Adrenal gland (tissue), 12 donors: Measurements from ENCODE around the gene TRIM8. TPM values are rescaled to one million over a fixed set of nuclear protein-coding genes. Genes with fewer than 3 reads are reported as not detected.

ENCODE experiments used
- DNase-seq, 7 donors: peaks; one replicate each; pipeline ENCODE4 v3.0.0-alpha.2; 2019 to 2020
- H3K27ac ChIP-seq, 5 donors: fragments of 200-600 bp; sonication (generic) in 4 of 5; 1 replicate in 3 of 5; 2 replicates in 2 of 5; pipeline versions ENCODE4 v1.5.1 to v1.8.0; 2016 to 2020; ENCODE audit warnings: mild to moderate bottlenecking in 1 of 5
- H3K27me3 ChIP-seq: fragments of 200-600 bp; 2 replicates; pipeline ENCODE4 v1.8.0; 2021
- H3K36me3 ChIP-seq, 2 donors: fragments of 200-600 bp; replicated peaks in 1 of 2; 1 replicate in 1 of 2; 2 replicates in 1 of 2; pipeline versions ENCODE4 v1.5.1 to v1.8.0; 2018 to 2022
- H3K4me1 ChIP-seq, 2 donors: fragments of 200-600 bp; replicated peaks in 1 of 2; 1 replicate in 1 of 2; 2 replicates in 1 of 2; pipeline versions ENCODE4 v1.5.1 to v1.8.0; 2018 to 2021
- H3K4me3 ChIP-seq, 4 donors: fragments of 200-600 bp; sonication (generic) in 3 of 4; one replicate each; pipeline ENCODE4 v1.5.1; 2016 to 2018
- H3K9me3 ChIP-seq, 3 donors: fragments of 200-600 bp; sonication (generic) in 1 of 3; replicated peaks in 1 of 3; 1 replicate in 2 of 3; 2 replicates in 1 of 3; pipeline versions ENCODE4 v1.5.1 to v1.8.0; 2016 to 2021
- POLR2A ChIP-seq, 2 donors: fragments of 450-650 bp; IDR thresholded peaks; one replicate each; pipeline ENCODE4 v1.6.1; 2017; ENCODE audit warnings: antibody characterized with exemption in 2 of 2, mild to moderate bottlenecking in 2 of 2, moderate library complexity in 1 of 2
- WGBS, 4 donors: extraction: QIAGEN DNeasy Blood & Tissue Kit in 2 of 4; methylation state at CpG; one replicate each; pipeline versions ENCODE4 v1.1.5 to v1.1.7; 2013 to 2017; 5-methylcytosine and 5-hydroxymethylcytosine counted together
- intact Hi-C, 2 donors: fragments of 100-400 bp; cut with DNase I; formaldehyde crosslinking; loops; one replicate each; pipeline versions ENCODE4 v1.14.1 to v1.15.0; 2022 to 2023
- polyA plus RNA-seq, 3 donors: library from polyadenylated mRNA; stranded (reverse); fragments of 200-250 nt in 2 of 3; fragments of 350-450 nt in 1 of 3; fragmentation: Illumina TruSeq in 1 of 3; extraction: RNeasy Lipid Tissue Mini Kit (QIAGEN cat#74804) in 1 of 3; gene quantifications; one replicate each; pipeline ENCODE4 v1.2.3, GENCODE V29; 2013 to 2014
- total RNA-seq, 9 donors: library from RNA; depleted of rRNA in 4 of 9; stranded (reverse); fragments of >200 nt in 4 of 9; fragments of 120-200 nt in 1 of 9; fragmentation: NEBNext Ultra II Directional in 1 of 9; extraction: Animal tissue kit (Norgen Biotek cat#: 25700) in 1 of 9; gene quantifications; one replicate each; pipeline versions ENCODE4 v1.1.0 to v1.2.4, GENCODE V29; 2013 to 2023
- TF ChIP-seq, protein P1 (sequence below), 6 experiments: fragments of 450-650 bp in 4 of 6; fragments of 200-600 bp in 2 of 6; sonication (generic) in 1 of 6; IDR thresholded peaks; 1 replicate in 5 of 6; 2 replicates in 1 of 6; pipeline versions ENCODE4 v1.5.1 to v1.8.0; 2016 to 2021; ENCODE audit warnings: antibody characterized with exemption in 6 of 6, mild to moderate bottlenecking in 2 of 6, moderate library complexity in 1 of 6
- donor health status: healthy with polysubstance abuse.
- donor health status: Bipolar disorder and iron deficiency.
- donor health status: DM: yes; HTN: yes; CAD: no.
- donor health status: DM: no; HTN: no; CAD: no.
- donor health status: DM: no; HTN: no; CAD: no.
- donor health status: DM: yes; HTN: yes; CAD: no.

The TRIM8 gene
- total and polyA plus RNA-seq, 12 donors: 21.6 to 175 (median 116) TPM

- TF ChIP-seq, protein P1, sequence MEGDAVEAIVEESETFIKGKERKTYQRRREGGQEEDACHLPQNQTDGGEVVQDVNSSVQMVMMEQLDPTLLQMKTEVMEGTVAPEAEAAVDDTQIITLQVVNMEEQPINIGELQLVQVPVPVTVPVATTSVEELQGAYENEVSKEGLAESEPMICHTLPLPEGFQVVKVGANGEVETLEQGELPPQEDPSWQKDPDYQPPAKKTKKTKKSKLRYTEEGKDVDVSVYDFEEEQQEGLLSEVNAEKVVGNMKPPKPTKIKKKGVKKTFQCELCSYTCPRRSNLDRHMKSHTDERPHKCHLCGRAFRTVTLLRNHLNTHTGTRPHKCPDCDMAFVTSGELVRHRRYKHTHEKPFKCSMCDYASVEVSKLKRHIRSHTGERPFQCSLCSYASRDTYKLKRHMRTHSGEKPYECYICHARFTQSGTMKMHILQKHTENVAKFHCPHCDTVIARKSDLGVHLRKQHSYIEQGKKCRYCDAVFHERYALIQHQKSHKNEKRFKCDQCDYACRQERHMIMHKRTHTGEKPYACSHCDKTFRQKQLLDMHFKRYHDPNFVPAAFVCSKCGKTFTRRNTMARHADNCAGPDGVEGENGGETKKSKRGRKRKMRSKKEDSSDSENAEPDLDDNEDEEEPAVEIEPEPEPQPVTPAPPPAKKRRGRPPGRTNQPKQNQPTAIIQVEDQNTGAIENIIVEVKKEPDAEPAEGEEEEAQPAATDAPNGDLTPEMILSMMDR (IDR thresholded peaks at IDR 0.05): no peak
- TF ChIP-seq POLR2A (IDR thresholded peaks at IDR 0.05): no peak
- intact Hi-C loops: no loop called here
- Histone ChIP-seq H3K27me3 (no peaks in the 10 kb centered on the region), H3K36me3 (peaks cover 0 to 8% of the 10 kb centered on the region in 2 donors), H3K4me3 (no peak overlapping the region), H3K27ac (no peak overlapping the region), H3K9me3 (no peaks in the 10 kb centered on the region), H3K4me1 (no peaks in the 10 kb centered on the region)
- DNase-seq: no peak
- 77 to 96% (median 87%) methylated on average over 3 of the region's 3 CpGs for WGBS, 4 donors
Measured at GRCh38 chr10:102701272-102701671, 57.0 kb downstream of the TRIM8 start.

- no peak overlapping the region for H3K4me3 ChIP-seq
- 94 to 99% (median 97%) methylated on average over 2 to 3 of the region's 3 CpGs for WGBS, 4 donors
- H3K27ac ChIP-seq: no peak overlapping the region
- H3K36me3 ChIP-seq: peaks cover 0 to 8% of the 10 kb centered on the region in 2 donors
- no peak for DNase-seq
- TF ChIP-seq POLR2A (IDR thresholded peaks at IDR 0.05): no peak
- TF ChIP-seq, protein P1 (IDR thresholded peaks at IDR 0.05): no peak
- H3K27me3 ChIP-seq: no peaks in the 10 kb centered on the region
- no peaks in the 10 kb centered on the region for H3K4me1 ChIP-seq
- intact Hi-C loops: no loop called here
- H3K9me3 ChIP-seq: no peaks in the 10 kb centered on the region
Measured at GRCh38 chr10:102701796-102702195, 57.5 kb downstream of the TRIM8 start.

DNA sequence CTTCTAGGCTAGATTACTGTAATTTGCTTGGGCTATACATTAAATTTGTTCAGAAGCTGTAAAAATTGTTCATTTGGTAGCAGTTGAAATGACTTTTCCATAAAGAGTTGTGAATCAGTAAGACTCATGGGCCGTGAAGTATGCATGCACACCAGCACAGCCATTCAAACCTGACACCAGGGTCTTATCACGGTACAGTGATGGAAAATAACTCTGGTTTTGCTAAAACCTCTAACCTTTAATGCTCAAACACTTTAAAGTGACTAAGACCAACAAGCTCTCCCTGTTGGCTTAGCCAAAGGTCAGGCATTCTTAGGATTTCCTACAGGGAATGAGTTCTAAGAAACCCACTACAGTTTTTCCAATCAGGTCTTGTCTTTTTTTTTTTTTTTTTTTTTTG is 58.5 kb downstream of the TRIM8 start:
- no peak for DNase-seq
- Histone ChIP-seq H3K4me1 (no peaks in the 10 kb centered on the region), H3K27ac (no peak overlapping the region), H3K9me3 (no peaks in the 10 kb centered on the region), H3K27me3 (no peaks in the 10 kb centered on the region), H3K36me3 (peaks cover 0 to 7% of the 10 kb centered on the region in 2 donors), H3K4me3 (no peak overlapping the region)
- 77 to 93% (median 80%) methylated on average over 2 of the region's 2 CpGs for WGBS, 4 donors
- TF ChIP-seq, protein P1 (IDR thresholded peaks at IDR 0.05): no peak
- no peak for TF ChIP-seq POLR2A (IDR thresholded peaks at IDR 0.05)
- intact Hi-C loops: no loop called here

- Histone ChIP-seq H3K4me1 (no peaks in the 10 kb centered on the region), H3K27me3 (no peaks in the 10 kb centered on the region), H3K9me3 (no peaks in the 10 kb centered on the region), H3K4me3 (no peak overlapping the region), H3K27ac (no peak overlapping the region), H3K36me3 (no peaks in the 10 kb centered on the region)
- no peak for DNase-seq
- WGBS, 4 donors: 87 to 92% (median 88%) methylated on average over 6 of the region's 6 CpGs
- TF ChIP-seq, protein P1 (IDR thresholded peaks at IDR 0.05): no peak
- no peak for TF ChIP-seq POLR2A (IDR thresholded peaks at IDR 0.05)
- intact Hi-C loops: no loop called here
Measured at GRCh38 chr10:102704915-102705314, 60.6 kb downstream of the TRIM8 start.
